ENCODE measurements around the gene SMOC1. TPM values are rescaled to one million over a fixed set of nuclear protein-coding genes. Genes with fewer than 3 reads are reported as not detected.

Gene SMOC1
- total RNA-seq, 2 experiments from 2014 or later = not detected

DNA sequence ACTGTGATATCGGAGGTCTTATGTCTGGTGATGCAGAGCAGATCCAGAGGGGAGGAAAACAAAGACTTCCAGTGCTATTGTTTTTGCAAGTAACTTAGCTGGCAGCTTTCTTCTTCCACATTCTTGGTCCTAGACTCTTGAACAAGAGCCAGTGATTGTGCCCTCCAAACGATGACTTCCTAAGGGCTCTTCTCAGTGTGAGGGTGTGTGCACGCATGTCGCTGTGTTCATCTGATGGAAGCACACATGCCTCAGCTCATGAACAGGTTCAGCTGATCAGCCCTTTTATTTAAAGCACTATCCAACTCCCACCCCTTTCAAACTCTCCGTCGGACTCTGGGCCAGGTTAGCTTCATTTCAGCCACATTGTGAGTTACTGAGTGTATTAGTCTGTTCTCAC lies 59.5 kb downstream of the SMOC1 start:
- Mint-ChIP-seq H3K9me3 (no peaks in the 10 kb centered on the region), H3K36me3 (no peaks in the 10 kb centered on the region), H3K27ac (no peak overlapping the region), H3K4me3 (no peak overlapping the region), H3K4me1 (ENCODE audit: low read depth) (no peaks in the 10 kb centered on the region), H3K27me3 (peaks cover 18% of the 10 kb centered on the region)
- ChIA-PET CTCF (no interaction called here), POLR2A (no interaction called here)
- no peak for DNase-seq
- intact Hi-C loops (cut with micrococcal nuclease) = no loop called here

GRCh38 chr14:69941768-69942742 lies 62.8 kb downstream of the SMOC1 start:
- intact Hi-C loops (cut with micrococcal nuclease) = no loop called here
- Mint-ChIP-seq H3K4me3 (no peak overlapping the region), H3K9me3 (peaks cover 15% of the 10 kb centered on the region)

GRCh38 chr14:69943084-69943780 lies 64.0 kb downstream of the SMOC1 start:
- H3K27me3 Mint-ChIP-seq = peaks cover 14% of the 10 kb centered on the region
- CTCF ChIA-PET = no interaction called here
- H3K4me1 Mint-ChIP-seq (ENCODE audit: low read depth) = no peaks in the 10 kb centered on the region
- H3K4me3 Mint-ChIP-seq = no peak overlapping the region
- peaks cover 16% of the 10 kb centered on the region for H3K9me3 Mint-ChIP-seq
- POLR2A ChIA-PET = no interaction called here
- DNase-seq = no peak
- intact Hi-C loops (cut with micrococcal nuclease) = no loop called here
- H3K36me3 Mint-ChIP-seq = peaks cover 1% of the 10 kb centered on the region
- H3K27ac Mint-ChIP-seq = no peak overlapping the region

More at GRCh38 chr14:69941768-69942742, 62.8 kb downstream of the SMOC1 start:
- Mint-ChIP-seq H3K27ac (no peak overlapping the region), H3K27me3 (peaks cover 14% of the 10 kb centered on the region), H3K4me1 (ENCODE audit: low read depth) (no peaks in the 10 kb centered on the region), H3K36me3 (peaks cover 1% of the 10 kb centered on the region)
- CTCF ChIA-PET = no interaction called here
- DNase-seq = no peak
- POLR2A ChIA-PET = interaction anchor here (0.7 kb wide), 1 partner anchor 13 kb away, joined by 4 read pairs; no protein-coding TSS in a partner anchor

DNA sequence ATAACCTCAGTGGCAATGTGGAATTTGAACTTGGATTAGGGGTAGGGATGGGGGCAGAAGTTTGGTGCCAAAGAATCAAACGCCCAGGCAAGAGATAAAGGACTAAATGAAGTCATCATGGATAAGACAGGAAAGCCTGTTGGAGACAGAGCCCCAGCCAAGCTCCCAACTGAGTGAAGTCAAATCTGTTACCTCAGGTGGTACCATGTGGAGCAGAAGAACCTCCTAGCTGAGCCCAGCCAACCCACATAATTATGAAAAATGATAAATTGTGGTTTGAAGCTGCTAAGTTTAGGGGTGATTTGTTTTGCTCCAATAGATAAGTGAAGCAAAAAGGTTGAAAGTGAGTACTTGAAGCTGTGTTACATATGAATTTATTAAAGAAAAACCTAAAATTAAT lies 66.1 kb downstream of the SMOC1 start:
- intact Hi-C loops (cut with micrococcal nuclease) = no loop called here
- Mint-ChIP-seq H3K36me3 (peaks cover 1% of the 10 kb centered on the region), H3K9me3 (peaks cover 16% of the 10 kb centered on the region), H3K27ac (no peak overlapping the region), H3K4me1 (ENCODE audit: low read depth) (no peaks in the 10 kb centered on the region), H3K4me3 (no peak overlapping the region), H3K27me3 (peaks cover 19% of the 10 kb centered on the region)
- ChIA-PET POLR2A (no interaction called here), CTCF (no interaction called here)
- no peak for DNase-seq

- POLR2A ChIA-PET = no interaction called here
- CTCF ChIA-PET = no interaction called here
- Mint-ChIP-seq H3K27ac (no peak overlapping the region), H3K4me3 (no peak overlapping the region), H3K27me3 (peaks cover 20% of the 10 kb centered on the region), H3K36me3 (peaks cover 1% of the 10 kb centered on the region), H3K4me1 (ENCODE audit: low read depth) (no peaks in the 10 kb centered on the region), H3K9me3 (peaks cover 16% of the 10 kb centered on the region)
- intact Hi-C loops (cut with micrococcal nuclease) = no loop called here
- DNase-seq = no peak
These were observed 66.7 kb downstream of the SMOC1 start for GRCh38 chr14:69945912-69946311.

DNA sequence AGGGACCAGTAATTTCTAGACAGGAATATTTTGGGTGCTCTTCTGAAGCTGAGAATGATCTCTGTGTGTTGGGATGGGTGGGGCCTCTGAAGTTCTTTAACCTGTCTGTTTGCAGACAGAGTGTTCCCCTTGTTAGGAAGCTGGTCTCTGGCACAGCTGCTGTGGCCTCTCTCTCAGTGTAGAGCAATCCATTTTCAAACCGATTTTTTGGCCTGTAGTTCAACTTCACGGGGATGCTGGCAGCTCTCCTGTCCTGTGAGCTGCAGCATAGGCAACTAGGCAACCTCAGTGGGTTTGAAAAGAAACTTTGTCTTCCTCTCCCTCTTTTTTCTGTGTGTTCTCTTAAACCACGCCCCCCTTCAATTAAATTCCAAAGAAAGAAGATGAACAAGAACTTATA lies 69.1 kb downstream of the SMOC1 start:
- Mint-ChIP-seq H3K27ac (no peak overlapping the region), H3K27me3 (peaks cover 15% of the 10 kb centered on the region), H3K4me3 (no peak overlapping the region), H3K36me3 (peaks cover 1% of the 10 kb centered on the region), H3K4me1 (ENCODE audit: low read depth) (no peaks in the 10 kb centered on the region), H3K9me3 (peaks cover 16% of the 10 kb centered on the region)
- ChIA-PET POLR2A (no interaction called here), CTCF (interaction anchor here (1.2 kb wide), 1 partner anchor 11 kb away, joined by 3 read pairs; no protein-coding TSS in a partner anchor)
- no peak for DNase-seq
- intact Hi-C loops (cut with micrococcal nuclease) = no loop called here

- no peaks in the 10 kb centered on the region for H3K36me3 Mint-ChIP-seq
- H3K27me3 Mint-ChIP-seq = peaks cover 12% of the 10 kb centered on the region
- intact Hi-C loops (cut with micrococcal nuclease) = no loop called here
- H3K4me3 Mint-ChIP-seq = no peak overlapping the region
- no peaks in the 10 kb centered on the region for H3K4me1 Mint-ChIP-seq (ENCODE audit: low read depth)
- DNase-seq = no peak
- H3K9me3 Mint-ChIP-seq = peaks cover 2% of the 10 kb centered on the region
- no peak overlapping the region for H3K27ac Mint-ChIP-seq
- CTCF ChIA-PET = no interaction called here
- POLR2A ChIA-PET = no interaction called here
These were observed 72.0 kb downstream of the SMOC1 start for GRCh38 chr14:69951263-69951662.

DNA sequence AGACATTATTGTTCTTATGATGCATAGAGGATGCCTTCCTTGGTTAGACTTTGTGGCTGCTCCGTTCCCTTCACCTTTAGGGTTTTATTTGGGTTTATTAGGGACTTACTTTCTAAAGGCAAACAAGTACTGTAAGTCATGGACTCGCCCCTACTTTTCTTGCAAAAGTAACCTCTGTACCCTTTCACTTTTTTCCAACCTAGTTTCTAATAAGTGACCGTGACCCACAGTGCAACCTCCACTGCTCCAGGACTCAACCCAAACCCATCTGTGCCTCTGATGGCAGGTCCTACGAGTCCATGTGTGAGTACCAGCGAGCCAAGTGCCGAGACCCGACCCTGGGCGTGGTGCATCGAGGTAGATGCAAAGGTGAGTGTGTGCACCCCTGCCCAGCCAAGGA lies 72.7 kb downstream of the SMOC1 start:
- DNase-seq = no peak
- intact Hi-C loops (cut with micrococcal nuclease) = no loop called here
- CTCF ChIA-PET = no interaction called here
- Mint-ChIP-seq H3K9me3 (peaks cover 2% of the 10 kb centered on the region), H3K4me1 (ENCODE audit: low read depth) (no peaks in the 10 kb centered on the region), H3K36me3 (no peaks in the 10 kb centered on the region), H3K27me3 (peaks cover 17% of the 10 kb centered on the region), H3K4me3 (no peak overlapping the region), H3K27ac (no peak overlapping the region)
- POLR2A ChIA-PET = no interaction called here

GRCh38 chr14:69953266-69953915 lies 74.2 kb downstream of the SMOC1 start:
- no peak overlapping the region for H3K4me3 Mint-ChIP-seq
- ChIA-PET CTCF (no interaction called here), POLR2A (no interaction called here)
- no peaks in the 10 kb centered on the region for H3K4me1 Mint-ChIP-seq (ENCODE audit: low read depth)
- no peak for DNase-seq
- peaks cover 16% of the 10 kb centered on the region for H3K27me3 Mint-ChIP-seq
- intact Hi-C loops (cut with micrococcal nuclease) = no loop called here
- H3K36me3 Mint-ChIP-seq = no peaks in the 10 kb centered on the region
- H3K27ac Mint-ChIP-seq = no peak overlapping the region
- H3K9me3 Mint-ChIP-seq = no peaks in the 10 kb centered on the region

GRCh38 chr14:69955855-69956845 lies 76.9 kb downstream of the SMOC1 start:
- Mint-ChIP-seq H3K4me1 (ENCODE audit: low read depth) (no peaks in the 10 kb centered on the region), H3K27ac (no peak overlapping the region), H3K36me3 (no peaks in the 10 kb centered on the region), H3K4me3 (no peak overlapping the region), H3K27me3 (peaks cover 10% of the 10 kb centered on the region), H3K9me3 (no peaks in the 10 kb centered on the region)
- intact Hi-C loops (cut with micrococcal nuclease) = no loop called here
- CTCF ChIA-PET = interaction anchor here (2.6 kb wide), 1 partner anchor 72 kb away, joined by 7 read pairs; no protein-coding TSS in a partner anchor
- no peak for DNase-seq
- POLR2A ChIA-PET = no interaction called here

DNA sequence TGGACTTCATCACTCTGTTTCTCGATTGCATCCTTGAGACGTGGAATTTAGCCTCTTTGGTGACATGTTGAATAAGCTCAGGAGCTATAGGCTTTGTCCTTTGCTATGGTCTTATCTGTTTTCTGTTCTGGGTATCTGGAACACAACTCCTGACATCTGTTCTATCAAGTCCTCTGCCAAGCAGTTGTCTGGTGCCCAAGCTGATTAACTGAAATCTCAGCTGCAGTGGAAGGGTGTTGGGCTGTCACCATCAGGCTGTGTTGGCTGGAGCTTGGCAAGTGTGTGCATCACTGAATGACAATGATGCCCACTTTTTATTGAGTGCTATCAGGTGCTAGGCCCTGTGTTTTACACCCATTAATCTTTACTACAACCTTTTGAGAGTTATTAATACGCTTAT lies 77.8 kb downstream of the SMOC1 start:
- H3K36me3 Mint-ChIP-seq = no peaks in the 10 kb centered on the region
- H3K27me3 Mint-ChIP-seq = peaks cover 10% of the 10 kb centered on the region
- DNase-seq = no peak
- H3K27ac Mint-ChIP-seq = no peak overlapping the region
- ChIA-PET POLR2A (no interaction called here), CTCF (interaction anchor here (2.6 kb wide), 1 partner anchor 71 kb away, joined by 7 read pairs; no protein-coding TSS in a partner anchor)
- no peaks in the 10 kb centered on the region for H3K4me1 Mint-ChIP-seq (ENCODE audit: low read depth)
- no peaks in the 10 kb centered on the region for H3K9me3 Mint-ChIP-seq
- H3K4me3 Mint-ChIP-seq = no peak overlapping the region
- intact Hi-C loops (cut with micrococcal nuclease) = no loop called here
